ENCODE measurements around the gene CTSF. TPM values are rescaled to one million over a fixed set of nuclear protein-coding genes. Genes with fewer than 3 reads are reported as not detected.

The CTSF gene
- total and polyA plus RNA-seq, 10 donors, result 11.4 to 60.8 (median 31.0) TPM

GRCh38 chr11:66561178-66561974 is 7.0 kb downstream of the CTSF start:
- WGBS, 5 donors, result 82 to 93% (median 90%) methylated on average over 12 to 14 of the region's 14 CpGs
- no peaks in the 10 kb centered on the region for H3K9me3 ChIP-seq
- peaks cover 0 to 20% (median 0%) of the 10 kb centered on the region in 6 donors for H3K36me3 ChIP-seq
- peaks cover 4 to 11% (median 8%) of the 10 kb centered on the region in 6 donors for H3K4me1 ChIP-seq
- H3K27me3 ChIP-seq (replicated peaks in 1 of 7), result peaks cover 0 to 36% (median 0%) of the 10 kb centered on the region in 7 donors
- DNase-seq, result no peak
- no peak overlapping the region for H3K27ac ChIP-seq
- TF ChIP-seq CTCF (IDR thresholded peaks at IDR 0.05 in 8 of 11, conservative IDR thresholded peaks at IDR 0.05 in 3 of 11) (no peak), POLR2AphosphoS5 (IDR thresholded peaks at IDR 0.05) (no peak), POLR2A (IDR thresholded peaks at IDR 0.05) (no peak)
- no peak overlapping the region for H3K4me3 ChIP-seq
- intact Hi-C loops (cut with DNase I; ENCODE audit: low total_unique reads), result no loop called here

DNA sequence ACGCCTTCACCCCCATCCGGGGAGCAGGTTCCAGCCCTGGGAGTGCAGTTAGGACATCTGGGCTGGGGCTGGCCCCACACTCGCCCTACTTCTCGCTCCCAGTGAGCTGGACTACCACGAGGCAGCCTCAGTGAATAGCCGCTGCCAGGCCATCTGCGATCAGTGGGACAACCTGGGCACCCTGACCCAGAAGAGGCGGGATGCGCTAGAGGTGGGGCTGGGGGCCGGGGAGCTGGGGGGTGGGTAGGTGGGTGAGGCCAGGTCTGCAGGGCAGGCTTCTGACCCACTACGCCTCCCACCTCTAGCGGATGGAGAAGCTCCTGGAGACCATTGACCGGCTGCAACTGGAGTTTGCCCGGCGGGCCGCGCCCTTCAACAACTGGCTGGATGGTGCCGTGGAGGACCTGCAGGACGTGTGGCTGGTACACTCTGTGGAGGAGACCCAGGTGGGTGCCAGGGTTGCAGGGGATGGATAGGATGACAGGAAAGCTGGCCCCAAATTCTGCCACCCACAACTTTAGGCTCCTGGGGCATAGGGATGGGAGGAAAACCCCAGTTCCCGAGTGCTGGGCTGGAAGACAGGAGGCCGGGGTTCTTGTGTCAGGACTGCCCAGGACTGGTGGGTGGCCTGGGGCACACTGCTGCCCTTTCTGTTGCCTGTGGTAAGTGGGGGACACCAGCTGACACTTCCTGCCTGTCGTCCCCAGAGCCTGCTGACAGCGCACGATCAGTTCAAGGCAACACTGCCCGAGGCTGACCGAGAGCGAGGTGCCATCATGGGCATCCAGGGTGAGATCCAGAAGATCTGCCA is 8.3 kb downstream of the CTSF start:
- peaks cover 0 to 42% (median 0%) of the 10 kb centered on the region in 7 donors for H3K27me3 ChIP-seq (replicated peaks in 1 of 7)

DNA sequence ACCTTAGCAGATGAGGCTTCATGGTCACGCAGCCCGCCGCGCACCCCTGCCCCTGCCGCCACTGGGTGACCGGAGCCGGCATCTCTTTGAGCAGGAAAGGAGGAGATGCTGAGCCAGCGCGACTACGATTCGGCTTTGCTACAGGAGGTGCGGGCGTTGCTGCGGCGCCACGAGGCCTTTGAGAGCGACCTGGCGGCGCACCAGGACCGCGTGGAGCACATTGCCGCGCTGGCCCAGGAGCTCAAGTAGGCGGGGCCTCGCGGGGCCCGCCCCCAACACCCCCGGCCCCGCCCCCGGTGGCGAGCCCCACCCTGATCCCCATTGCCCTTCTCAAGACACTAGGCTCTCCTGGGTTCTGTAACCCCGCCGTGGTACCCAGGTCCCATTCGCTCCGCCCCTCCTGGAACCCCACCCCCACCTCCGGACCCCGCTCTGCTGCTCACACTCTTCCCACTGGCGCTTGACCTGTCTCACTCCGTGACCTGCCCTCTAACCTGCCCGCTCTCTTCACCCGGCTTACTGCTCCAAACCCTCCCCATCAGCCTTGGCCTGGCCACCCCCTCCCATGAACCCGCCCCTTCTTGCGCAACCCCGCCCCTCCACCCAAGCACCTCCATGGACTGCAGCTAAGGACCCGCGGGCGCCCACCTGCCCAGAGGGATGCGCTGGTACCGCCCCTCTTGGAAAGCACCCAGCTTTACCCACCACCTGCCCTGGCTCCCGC is 9.1 kb downstream of the CTSF start:
- Histone ChIP-seq H3K36me3 (peaks cover 0 to 7% (median 0%) of the 10 kb centered on the region in 6 donors), H3K4me1 (peaks cover 4 to 11% (median 8%) of the 10 kb centered on the region in 6 donors), H3K27ac (no peak overlapping the region), H3K9me3 (no peaks in the 10 kb centered on the region), H3K4me3 (peak overlapping the region in 1 of 8 donors; percentile 28), H3K27me3 (replicated peaks in 1 of 7) (peaks cover 0 to 42% (median 0%) of the 10 kb centered on the region in 7 donors)
- TF ChIP-seq POLR2AphosphoS5 (IDR thresholded peaks at IDR 0.05) (peak in 1 of 3 donors; percentile 34), POLR2A (IDR thresholded peaks at IDR 0.05) (no peak)
- DNase-seq, result no peak
- intact Hi-C loops (cut with DNase I; ENCODE audit: low total_unique reads), result no loop called here
- 17 to 36% (median 31%) methylated on average over 27 to 50 of the region's 50 CpGs for WGBS, 5 donors

More for the DNA sequence above, 8.3 kb downstream of the CTSF start:
- TF ChIP-seq CTCF (IDR thresholded peaks at IDR 0.05 in 8 of 11, conservative IDR thresholded peaks at IDR 0.05 in 3 of 11) (no peak), POLR2A (IDR thresholded peaks at IDR 0.05) (no peak), POLR2AphosphoS5 (IDR thresholded peaks at IDR 0.05) (peak in 1 of 3 donors; percentile 9)
- peaks cover 4 to 11% (median 8%) of the 10 kb centered on the region in 6 donors for H3K4me1 ChIP-seq
- no peak for DNase-seq
- intact Hi-C loops (cut with DNase I; ENCODE audit: low total_unique reads), result no loop called here
- H3K4me3 ChIP-seq, result no peak overlapping the region
- H3K9me3 ChIP-seq, result no peaks in the 10 kb centered on the region
- 80 to 88% (median 82%) methylated on average over 24 to 27 of the region's 27 CpGs for WGBS, 5 donors
- peaks cover 0 to 12% (median 0%) of the 10 kb centered on the region in 6 donors for H3K36me3 ChIP-seq
- H3K27ac ChIP-seq, result no peak overlapping the region

DNA sequence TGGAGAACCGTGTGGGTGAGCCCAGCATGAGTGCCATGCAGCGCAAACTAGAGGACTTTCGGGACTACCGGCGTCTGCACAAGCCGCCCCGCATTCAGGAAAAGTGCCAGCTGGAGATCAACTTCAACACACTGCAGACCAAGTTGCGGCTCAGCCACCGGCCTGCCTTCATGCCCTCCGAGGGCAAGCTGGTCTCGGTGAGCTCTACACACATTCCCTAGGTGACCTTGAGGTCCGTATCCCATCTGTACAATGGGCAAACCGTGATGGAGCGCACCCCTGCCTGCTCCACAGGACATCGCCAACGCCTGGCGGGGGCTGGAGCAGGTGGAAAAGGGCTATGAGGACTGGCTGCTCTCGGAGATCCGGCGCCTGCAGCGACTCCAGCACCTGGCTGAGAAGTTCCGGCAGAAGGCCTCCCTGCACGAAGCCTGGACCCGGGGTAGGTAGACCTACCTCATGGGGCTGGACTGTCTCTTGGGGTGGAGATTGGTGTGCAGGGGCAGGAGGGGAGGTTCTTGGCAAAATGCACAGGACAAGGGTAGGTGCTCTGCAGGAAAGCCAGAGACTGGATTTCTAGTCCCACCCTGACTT is 10.6 kb downstream of the CTSF start:
- 88 to 96% (median 93%) methylated on average over 11 to 24 of the region's 24 CpGs for WGBS, 5 donors
- no peak overlapping the region for H3K4me3 ChIP-seq
- no peak for TF ChIP-seq CTCF (IDR thresholded peaks at IDR 0.05 in 8 of 11, conservative IDR thresholded peaks at IDR 0.05 in 3 of 11)
- TF ChIP-seq POLR2A (IDR thresholded peaks at IDR 0.05), result no peak
- no peak for TF ChIP-seq POLR2AphosphoS5 (IDR thresholded peaks at IDR 0.05)
- no peaks in the 10 kb centered on the region for H3K36me3 ChIP-seq
- DNase-seq, result no peak
- H3K27ac ChIP-seq, result no peak overlapping the region
- intact Hi-C loops (cut with DNase I; ENCODE audit: low total_unique reads), result no loop called here
- H3K4me1 ChIP-seq, result peaks cover 4 to 11% (median 8%) of the 10 kb centered on the region in 6 donors
- H3K27me3 ChIP-seq (replicated peaks in 1 of 7), result peaks cover 0 to 42% (median 0%) of the 10 kb centered on the region in 7 donors
- H3K9me3 ChIP-seq, result no peaks in the 10 kb centered on the region
